SKM-1 treated with dmso at 0.1 percent for 144 hours (cell line): ENCODE measurements around the gene CCNDBP1.
"Not testable (repeated sequence)": the region's sequence is repeated elsewhere in the genome, so short reads cannot be mapped to it uniquely, and the experiment has no call there.

Experiments
- DNase-seq: peaks from one replicate; lab custom pipeline; 2025; ENCODE audit not compliant: unreplicated experiment; lab: John Stamatoyannopoulos, UW

Gene CCNDBP1

DNA sequence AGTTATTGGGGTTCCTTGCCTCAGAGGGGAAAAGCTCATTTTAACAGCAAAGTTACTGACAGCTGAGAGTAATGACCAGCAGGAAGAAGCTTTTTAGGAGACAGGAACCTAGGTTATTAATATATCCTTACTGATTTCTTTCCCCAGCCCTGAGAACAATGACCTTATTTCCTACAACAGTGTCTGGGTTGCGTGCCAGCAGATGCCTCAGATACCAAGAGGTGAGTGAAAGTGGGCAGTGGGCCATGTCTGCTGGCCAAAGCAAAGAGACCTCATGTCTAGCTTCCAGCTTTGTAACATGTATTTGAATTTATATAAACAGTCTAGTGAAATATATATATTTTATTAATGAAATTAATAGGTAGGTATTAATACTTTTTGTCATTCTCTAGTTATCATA is 5.0 kb downstream of the CCNDBP1 start:
- DNase-seq: no peak

- DNase-seq: no peak
These were observed 8.5 kb downstream of the CCNDBP1 start for GRCh38 chr15:43193710-43194109.

- no peak for DNase-seq
These were observed 9.6 kb downstream of the CCNDBP1 start for GRCh38 chr15:43194795-43195194.

DNA sequence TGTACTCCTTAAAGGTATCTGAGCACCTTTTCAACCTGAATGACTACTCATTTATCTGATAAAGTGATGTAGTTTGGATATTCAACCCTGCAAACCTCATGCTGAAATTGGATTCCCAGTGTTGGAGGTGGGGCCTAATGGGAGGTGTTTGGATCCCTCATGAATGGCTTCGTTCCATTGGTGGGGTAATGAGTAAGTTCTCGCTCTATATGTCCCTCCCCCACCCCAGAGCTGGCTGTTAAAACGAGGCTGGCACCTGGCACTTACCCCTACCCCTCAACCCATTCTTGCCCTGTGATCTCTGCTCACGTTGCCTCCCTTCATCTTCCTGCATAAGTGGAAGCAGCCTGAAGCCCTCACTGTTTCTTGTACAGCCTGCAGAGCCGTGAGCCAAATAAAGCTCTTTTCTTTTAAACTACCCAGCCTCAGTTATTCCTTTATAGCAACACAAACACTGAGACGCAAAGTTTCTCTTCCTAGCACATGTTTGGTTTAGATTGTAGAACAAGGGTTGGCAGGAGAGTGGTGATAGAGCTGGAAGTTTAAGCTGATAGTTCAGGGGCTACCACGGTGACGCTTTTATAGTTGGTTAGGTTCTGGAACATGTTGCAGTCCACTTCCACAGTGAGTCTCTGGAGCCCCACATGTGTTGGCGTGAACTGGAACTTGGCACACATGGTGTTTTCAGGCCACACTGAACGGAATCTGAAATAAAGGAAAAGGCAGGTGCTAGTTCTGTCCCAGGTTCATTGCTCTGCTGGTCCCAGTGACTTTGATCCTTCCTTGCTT is 11.8 kb downstream of the CCNDBP1 start:
- no peak for DNase-seq

DNA sequence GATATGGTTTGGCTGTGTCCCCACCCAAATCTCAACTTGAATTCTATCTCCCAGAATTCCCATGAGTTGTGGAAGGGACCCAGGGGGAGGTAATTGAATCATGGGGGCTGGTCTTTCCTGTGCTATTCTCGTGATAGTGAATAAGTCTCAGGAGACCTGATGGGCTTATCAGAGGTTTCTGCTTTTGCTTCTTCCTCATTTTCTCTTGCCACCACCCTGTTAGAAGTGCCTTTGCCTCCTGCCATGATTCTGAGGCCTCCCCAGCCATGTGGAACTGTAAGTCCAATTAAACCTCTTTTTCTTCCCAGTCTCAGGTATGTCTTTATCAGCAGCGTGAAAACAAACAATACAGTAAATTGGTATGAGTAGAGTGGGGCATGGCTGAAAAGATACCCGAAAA is 12.6 kb downstream of the CCNDBP1 start:
- not testable (repeated sequence) for DNase-seq

- DNase-seq: not testable (repeated sequence)
These were observed 13.4 kb downstream of the CCNDBP1 start for GRCh38 chr15:43198556-43198955.

DNA sequence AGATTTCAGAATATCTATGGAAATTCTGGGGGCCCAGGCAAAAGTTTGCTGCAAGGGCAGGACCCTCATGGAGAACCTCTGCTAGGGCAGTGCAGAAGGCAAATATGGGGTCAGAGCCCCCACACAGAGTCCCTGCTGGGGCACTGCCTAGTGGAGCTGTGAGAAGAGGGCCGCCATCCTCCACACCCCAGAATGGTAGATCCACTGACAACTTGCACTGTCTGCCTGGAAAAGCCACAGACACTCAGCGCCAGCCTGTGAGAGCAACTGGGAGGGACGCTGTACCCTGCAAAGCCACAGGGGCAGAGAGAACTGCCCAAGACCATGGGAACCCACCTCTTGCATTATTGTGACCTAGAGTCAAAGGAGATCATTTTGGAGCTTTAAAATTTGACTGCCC is 13.8 kb downstream of the CCNDBP1 start:
- DNase-seq: no peak

DNA sequence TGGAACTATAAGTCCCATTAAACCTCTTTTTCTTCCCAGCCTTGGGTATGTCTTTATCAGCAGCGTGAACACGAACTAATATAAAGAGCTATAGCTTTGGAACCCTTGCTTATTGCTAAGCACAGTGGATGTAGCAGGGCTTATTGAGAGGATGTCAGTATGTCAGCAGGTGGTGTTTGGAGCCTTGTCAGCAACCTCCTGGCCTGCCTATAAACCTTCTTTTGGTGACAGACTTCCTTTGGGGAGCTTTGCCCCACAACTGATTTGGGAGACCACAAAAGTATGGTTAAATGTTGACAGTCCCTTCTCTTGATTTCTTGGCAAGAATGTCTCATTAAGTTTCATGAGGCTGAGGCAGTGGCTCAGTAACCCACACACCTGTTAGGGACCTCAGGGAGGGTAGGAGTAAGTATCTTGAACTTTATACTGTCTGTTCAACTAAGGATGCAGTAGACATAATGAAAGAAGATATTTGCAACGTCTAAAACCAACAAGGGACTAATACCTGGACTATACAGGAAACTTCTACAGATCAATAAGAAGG is 14.8 kb downstream of the CCNDBP1 start:
- DNase-seq: no peak

GRCh38 chr15:43204016-43204901 is 19.1 kb downstream of the CCNDBP1 start:
- DNase-seq: peak; percentile 23

DNA sequence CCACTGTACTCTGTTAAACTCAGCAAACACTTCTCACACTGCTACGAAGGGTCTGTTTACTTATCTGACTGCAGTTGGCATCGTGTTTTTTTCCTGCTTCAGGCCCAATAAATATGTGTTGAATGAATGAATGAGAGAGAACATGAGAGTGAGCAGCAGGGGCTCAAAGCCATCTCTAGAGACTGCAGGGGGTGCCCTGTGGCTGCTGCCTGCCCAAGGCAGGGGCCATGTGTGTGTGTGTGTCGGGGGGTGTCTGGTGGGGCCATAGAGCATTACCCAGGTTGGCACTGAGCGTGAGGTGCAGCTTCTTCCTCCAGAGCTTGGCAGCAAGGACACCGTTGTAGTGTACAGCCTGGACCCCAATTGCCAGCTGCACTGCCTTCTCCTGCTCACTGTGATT is 20.9 kb downstream of the CCNDBP1 start:
- no peak for DNase-seq

- no peak for DNase-seq
These were observed 21.8 kb downstream of the CCNDBP1 start for GRCh38 chr15:43207024-43207423.

DNA sequence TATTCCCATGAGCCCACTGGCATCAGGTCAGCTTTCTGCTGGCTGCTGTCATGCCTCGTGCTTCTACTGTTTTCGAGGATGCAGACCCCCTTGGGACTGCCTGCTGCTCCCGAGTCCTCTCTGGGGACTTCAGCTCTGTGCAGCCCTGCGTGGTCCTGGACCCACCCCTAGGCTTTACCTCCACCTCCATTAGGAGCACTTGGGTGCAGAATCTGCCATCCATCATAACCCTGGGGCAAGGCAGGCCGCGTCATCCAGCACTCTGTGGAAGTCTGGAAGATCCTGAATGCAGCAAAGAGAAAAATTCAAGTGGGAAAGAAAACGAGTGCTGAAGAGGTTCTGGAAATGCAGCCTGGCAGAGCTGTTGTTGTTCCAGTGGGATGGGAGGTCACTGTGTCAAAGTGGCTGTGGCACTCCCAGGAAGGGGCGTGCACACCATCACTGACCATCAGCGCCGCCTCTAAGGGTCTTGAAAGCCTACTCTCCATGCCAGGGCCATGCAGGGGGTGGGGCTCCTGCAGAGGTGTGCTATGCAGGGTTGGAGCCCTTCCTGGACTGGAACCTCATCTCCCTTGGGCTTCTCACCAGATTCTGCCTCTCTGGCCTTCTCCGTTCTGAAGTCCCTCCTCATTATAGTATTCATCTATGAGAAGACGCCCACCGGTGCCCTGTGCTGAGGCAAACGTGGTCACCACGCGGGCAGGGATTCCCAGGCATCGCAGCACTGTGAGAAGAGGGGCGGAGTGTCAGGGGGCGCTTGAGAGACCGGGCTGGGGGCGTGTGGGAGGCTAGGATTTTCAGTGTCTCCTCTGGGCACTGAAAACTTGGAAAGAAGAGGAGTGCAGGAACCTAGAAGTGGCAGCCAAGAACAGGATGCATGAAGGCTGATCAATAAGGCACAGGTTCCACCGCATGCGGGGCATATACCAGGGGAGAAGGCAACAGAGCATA is 23.1 kb downstream of the CCNDBP1 start:
- DNase-seq: no peak

GRCh38 chr15:43209059-43209824 is 24.0 kb downstream of the CCNDBP1 start:
- no peak for DNase-seq

- DNase-seq: no peak
These were observed 25.1 kb downstream of the CCNDBP1 start for GRCh38 chr15:43210172-43210745.

- no peak for DNase-seq
These were observed 25.6 kb downstream of the CCNDBP1 start for GRCh38 chr15:43210807-43211206.

DNA sequence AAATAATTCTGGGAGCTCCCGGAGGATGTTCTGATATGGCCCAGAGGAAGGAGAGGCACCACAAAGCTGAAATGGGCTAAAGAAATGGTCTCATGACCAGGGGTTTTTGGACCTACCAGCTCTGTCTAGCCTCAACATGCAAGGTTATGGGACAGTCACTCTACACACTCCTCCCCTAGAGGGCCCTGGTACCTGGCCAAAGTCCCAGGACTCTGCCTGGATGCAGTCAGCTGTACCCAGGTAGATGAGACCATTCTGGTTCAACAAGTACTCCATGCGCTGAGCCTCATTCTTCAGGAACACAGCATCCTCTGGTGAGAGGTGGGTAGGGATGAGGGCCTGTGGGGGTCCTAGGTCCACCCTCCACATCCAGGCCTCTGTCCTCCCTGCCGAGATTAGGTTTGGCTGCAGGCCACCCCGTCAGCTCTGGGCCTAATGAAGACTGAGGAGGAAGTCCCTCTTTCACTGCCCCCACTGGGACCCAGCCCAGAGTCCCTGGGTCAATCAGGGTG is 26.1 kb downstream of the CCNDBP1 start:
- no peak for DNase-seq

DNA sequence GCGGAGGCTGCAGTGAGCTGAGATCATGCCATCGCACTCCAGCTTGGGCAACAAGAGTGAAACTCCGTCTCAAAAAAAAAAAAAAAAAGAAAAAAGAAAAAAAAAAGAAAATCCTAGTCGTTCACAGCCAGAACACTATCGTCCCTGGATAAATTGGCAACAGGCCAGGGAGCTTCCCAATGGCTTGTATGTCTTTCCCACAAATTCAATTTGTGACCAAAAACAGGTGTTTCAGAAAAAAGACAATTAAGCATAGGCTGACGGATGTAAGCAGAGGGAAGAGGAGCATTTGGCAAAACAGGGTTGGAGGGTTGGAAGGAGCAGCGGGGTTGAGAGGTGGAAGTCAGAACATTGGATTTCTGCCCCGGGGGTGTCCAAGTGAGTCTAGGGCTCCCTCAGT is 27.1 kb downstream of the CCNDBP1 start:
- no peak for DNase-seq

- no peak for DNase-seq
These were observed 27.7 kb downstream of the CCNDBP1 start for GRCh38 chr15:43212951-43213350.

- no peak for DNase-seq
These were observed 28.3 kb downstream of the CCNDBP1 start for GRCh38 chr15:43213466-43213865.
